ENCODE data around the gene WNT2B. TPM values are rescaled to one million over a fixed set of nuclear protein-coding genes. Genes with fewer than 3 reads are reported as not detected.

The WNT2B gene
- total RNA-seq, 1 experiment from 2014 or later, result 1.6 TPM

DNA sequence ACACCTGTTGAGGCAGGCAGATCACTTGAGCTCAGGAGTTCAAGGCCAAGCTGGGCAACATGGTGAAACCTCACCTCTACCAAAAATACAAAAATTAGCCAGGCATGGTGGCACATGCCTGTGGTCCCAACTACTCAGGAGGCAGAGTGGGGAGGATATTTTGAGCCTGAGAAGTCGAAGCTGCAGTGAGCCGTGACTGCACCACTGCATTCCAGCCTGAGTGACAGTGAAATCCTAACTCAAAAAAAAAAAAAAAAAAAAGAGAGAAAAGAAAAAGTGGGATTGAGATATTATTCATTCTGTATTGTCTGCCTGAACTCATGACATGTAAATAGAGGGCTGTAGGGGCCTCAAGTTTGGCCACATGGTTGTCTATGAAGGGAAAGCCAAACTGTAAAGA is 37.3 kb downstream of the WNT2B start:
- Histone ChIP-seq H3K4me1 (ENCODE audit: control insufficient read depth, insufficient read depth, low read length) (peaks cover 14% of the 10 kb centered on the region; the same call in 1 of the 2 replicates), H3K27ac (ENCODE audit: low read length) (no peak overlapping the region), H3K4me3 (ENCODE audit: low read depth in 2 of 2, low read length in 2 of 2) (no peak overlapping the region), H3K36me3 (ENCODE audit: control insufficient read depth, insufficient read depth, low read length) (peaks cover 3% of the 10 kb centered on the region; the same call in 1 of the 2 replicates), H3K9me3 (ENCODE audit: control insufficient read depth, insufficient read depth, low read depth, low read length) (no peaks in the 10 kb centered on the region), H3K27me3 (ENCODE audit: control insufficient read depth, insufficient read depth, low read length) (no peaks in the 10 kb centered on the region)
- POLR2A ChIA-PET, result no interaction called here
- intact Hi-C loops (cut with micrococcal nuclease; ENCODE audit: unreplicated experiment), result no loop called here
- TF ChIP-seq, protein P1, sequence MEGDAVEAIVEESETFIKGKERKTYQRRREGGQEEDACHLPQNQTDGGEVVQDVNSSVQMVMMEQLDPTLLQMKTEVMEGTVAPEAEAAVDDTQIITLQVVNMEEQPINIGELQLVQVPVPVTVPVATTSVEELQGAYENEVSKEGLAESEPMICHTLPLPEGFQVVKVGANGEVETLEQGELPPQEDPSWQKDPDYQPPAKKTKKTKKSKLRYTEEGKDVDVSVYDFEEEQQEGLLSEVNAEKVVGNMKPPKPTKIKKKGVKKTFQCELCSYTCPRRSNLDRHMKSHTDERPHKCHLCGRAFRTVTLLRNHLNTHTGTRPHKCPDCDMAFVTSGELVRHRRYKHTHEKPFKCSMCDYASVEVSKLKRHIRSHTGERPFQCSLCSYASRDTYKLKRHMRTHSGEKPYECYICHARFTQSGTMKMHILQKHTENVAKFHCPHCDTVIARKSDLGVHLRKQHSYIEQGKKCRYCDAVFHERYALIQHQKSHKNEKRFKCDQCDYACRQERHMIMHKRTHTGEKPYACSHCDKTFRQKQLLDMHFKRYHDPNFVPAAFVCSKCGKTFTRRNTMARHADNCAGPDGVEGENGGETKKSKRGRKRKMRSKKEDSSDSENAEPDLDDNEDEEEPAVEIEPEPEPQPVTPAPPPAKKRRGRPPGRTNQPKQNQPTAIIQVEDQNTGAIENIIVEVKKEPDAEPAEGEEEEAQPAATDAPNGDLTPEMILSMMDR (IDR thresholded peaks at IDR 0.05), result no peak
- TF ChIP-seq TCF7L2 (IDR thresholded peaks at IDR 0.05; ENCODE audit: low read depth, low read length) (no peak), POLR2AphosphoS5 (IDR thresholded peaks at IDR 0.05; ENCODE audit: low read depth, low read length) (no peak), SIN3A (IDR thresholded peaks at IDR 0.05; ENCODE audit: borderline replicate concordance, insufficient read depth, low read depth, low read length) (no peak)
- TF ChIP-seq, protein P2, sequence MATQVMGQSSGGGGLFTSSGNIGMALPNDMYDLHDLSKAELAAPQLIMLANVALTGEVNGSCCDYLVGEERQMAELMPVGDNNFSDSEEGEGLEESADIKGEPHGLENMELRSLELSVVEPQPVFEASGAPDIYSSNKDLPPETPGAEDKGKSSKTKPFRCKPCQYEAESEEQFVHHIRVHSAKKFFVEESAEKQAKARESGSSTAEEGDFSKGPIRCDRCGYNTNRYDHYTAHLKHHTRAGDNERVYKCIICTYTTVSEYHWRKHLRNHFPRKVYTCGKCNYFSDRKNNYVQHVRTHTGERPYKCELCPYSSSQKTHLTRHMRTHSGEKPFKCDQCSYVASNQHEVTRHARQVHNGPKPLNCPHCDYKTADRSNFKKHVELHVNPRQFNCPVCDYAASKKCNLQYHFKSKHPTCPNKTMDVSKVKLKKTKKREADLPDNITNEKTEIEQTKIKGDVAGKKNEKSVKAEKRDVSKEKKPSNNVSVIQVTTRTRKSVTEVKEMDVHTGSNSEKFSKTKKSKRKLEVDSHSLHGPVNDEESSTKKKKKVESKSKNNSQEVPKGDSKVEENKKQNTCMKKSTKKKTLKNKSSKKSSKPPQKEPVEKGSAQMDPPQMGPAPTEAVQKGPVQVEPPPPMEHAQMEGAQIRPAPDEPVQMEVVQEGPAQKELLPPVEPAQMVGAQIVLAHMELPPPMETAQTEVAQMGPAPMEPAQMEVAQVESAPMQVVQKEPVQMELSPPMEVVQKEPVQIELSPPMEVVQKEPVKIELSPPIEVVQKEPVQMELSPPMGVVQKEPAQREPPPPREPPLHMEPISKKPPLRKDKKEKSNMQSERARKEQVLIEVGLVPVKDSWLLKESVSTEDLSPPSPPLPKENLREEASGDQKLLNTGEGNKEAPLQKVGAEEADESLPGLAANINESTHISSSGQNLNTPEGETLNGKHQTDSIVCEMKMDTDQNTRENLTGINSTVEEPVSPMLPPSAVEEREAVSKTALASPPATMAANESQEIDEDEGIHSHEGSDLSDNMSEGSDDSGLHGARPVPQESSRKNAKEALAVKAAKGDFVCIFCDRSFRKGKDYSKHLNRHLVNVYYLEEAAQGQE (IDR thresholded peaks at IDR 0.05; ENCODE audit: insufficient read depth in 1 of 2, low read depth in 2 of 2, low read length in 1 of 2), result no peak
- no peak for DNase-seq (ENCODE audit: low read depth, low spot score)
- in situ Hi-C loops (cut with HindIII; ENCODE audit: low pct_unique_long_range_greater_than_20kb, low sequenced_read_pairs), result no loop called here
- no peak for ATAC-seq
- no TSS peak for BruUV-seq (replicated peaks)
- CTCF ChIA-PET, result no interaction called here

GRCh38 chr1:112548547-112548946 is 39.8 kb downstream of the WNT2B start:
- ChIA-PET CTCF (no interaction called here), POLR2A (no interaction called here)
- Histone ChIP-seq H3K36me3 (ENCODE audit: control insufficient read depth, insufficient read depth, low read length) (no peaks in the 10 kb centered on the region), H3K4me1 (ENCODE audit: control insufficient read depth, insufficient read depth, low read length) (peaks cover 14% of the 10 kb centered on the region; the same call in 1 of the 2 replicates), H3K9me3 (ENCODE audit: control insufficient read depth, insufficient read depth, low read depth, low read length) (no peaks in the 10 kb centered on the region), H3K4me3 (ENCODE audit: low read depth in 2 of 2, low read length in 2 of 2) (no peak overlapping the region), H3K27ac (ENCODE audit: low read length) (no peak overlapping the region), H3K27me3 (ENCODE audit: control insufficient read depth, insufficient read depth, low read length) (no peaks in the 10 kb centered on the region)
- BruUV-seq (replicated peaks), result no TSS peak
- TF ChIP-seq POLR2AphosphoS5 (IDR thresholded peaks at IDR 0.05; ENCODE audit: low read depth, low read length), result no peak
- TF ChIP-seq TCF7L2 (IDR thresholded peaks at IDR 0.05; ENCODE audit: low read depth, low read length), result peak; percentile 56; the same call in 1 of the 2 replicates
- DNase-seq (ENCODE audit: low read depth, low spot score) (no peak), ATAC-seq (peak; percentile 30; the same call in 1 of the 2 replicates)
- in situ Hi-C loops (cut with HindIII; ENCODE audit: low pct_unique_long_range_greater_than_20kb, low sequenced_read_pairs), result no loop called here
- intact Hi-C loops (cut with micrococcal nuclease; ENCODE audit: unreplicated experiment), result no loop called here

DNA sequence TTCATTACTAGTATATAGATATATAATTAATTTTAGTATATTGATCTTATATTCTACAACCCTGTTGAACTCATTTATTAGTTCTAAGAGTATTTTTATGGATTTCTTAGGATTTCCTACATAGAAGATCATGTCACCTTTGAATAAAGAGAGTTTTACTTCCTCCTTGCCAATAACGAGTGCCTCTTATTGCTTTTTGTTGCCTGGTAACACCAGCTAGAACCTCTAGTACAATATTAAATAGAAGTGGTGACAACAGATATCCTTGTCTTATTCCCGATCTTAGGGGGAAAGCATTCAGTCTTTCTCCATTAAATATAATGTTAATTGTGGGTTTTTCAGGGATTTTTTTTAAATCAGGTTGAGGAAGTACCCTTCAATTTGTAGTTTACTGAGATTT is 40.8 kb downstream of the WNT2B start:
- H3K4me3 ChIP-seq (ENCODE audit: low read depth in 2 of 2, low read length in 2 of 2), result no peak overlapping the region
- ATAC-seq (no peak), DNase-seq (ENCODE audit: low read depth, low spot score) (no peak)
- H3K27ac ChIP-seq (ENCODE audit: low read length), result no peak overlapping the region
- in situ Hi-C loops (cut with HindIII; ENCODE audit: low pct_unique_long_range_greater_than_20kb, low sequenced_read_pairs), result no loop called here
- intact Hi-C loops (cut with micrococcal nuclease; ENCODE audit: unreplicated experiment), result no loop called here
- BruUV-seq (replicated peaks), result no TSS peak
- TF ChIP-seq SIN3A (IDR thresholded peaks at IDR 0.05; ENCODE audit: borderline replicate concordance, insufficient read depth, low read depth, low read length), result no peak
- no peak for TF ChIP-seq POLR2AphosphoS5 (IDR thresholded peaks at IDR 0.05; ENCODE audit: low read depth, low read length)
- no peak for TF ChIP-seq TCF7L2 (IDR thresholded peaks at IDR 0.05; ENCODE audit: low read depth, low read length)
- TF ChIP-seq, protein P1 (IDR thresholded peaks at IDR 0.05), result no peak
- TF ChIP-seq, protein P2 (IDR thresholded peaks at IDR 0.05; ENCODE audit: insufficient read depth in 1 of 2, low read depth in 2 of 2, low read length in 1 of 2), result no peak
- CTCF ChIA-PET, result no interaction called here
- no peaks in the 10 kb centered on the region for H3K27me3 ChIP-seq (ENCODE audit: control insufficient read depth, insufficient read depth, low read length)
- no peaks in the 10 kb centered on the region for H3K36me3 ChIP-seq (ENCODE audit: control insufficient read depth, insufficient read depth, low read length)
- no peaks in the 10 kb centered on the region for H3K9me3 ChIP-seq (ENCODE audit: control insufficient read depth, insufficient read depth, low read depth, low read length)
- POLR2A ChIA-PET, result no interaction called here
- peaks cover 7% of the 10 kb centered on the region; the same call in 1 of the 2 replicates for H3K4me1 ChIP-seq (ENCODE audit: control insufficient read depth, insufficient read depth, low read length)

Data from Panc1 (cell line).